Panc1 (cell line): ENCODE measurements around the gene ATXN2. TPM values are rescaled to one million over a fixed set of nuclear protein-coding genes. Genes with fewer than 3 reads are reported as not detected.

Source experiments
- ATAC-seq: fragments of 200-7000 bp; cut with Tn5 transposase; 2 replicates; pipeline ENCODE4 v1.9.1; 2020; ENCODE audit warnings: mild to moderate bottlenecking, moderate library complexity
- BruUV-seq: library from RNA; stranded (reverse); fragments of 400-500 nt; replicated peaks from 2 replicates; lab custom pipeline; 2021; lab: Mats Ljungman, UMichigan
- CTCF ChIA-PET: fragments of 300-600 bp; sonication (Branson Sonifier 250); formaldehyde crosslinking; loops from one replicate; lab custom pipeline; 2022; ENCODE audit warnings: antibody characterized with exemption; lab: Charles Lee
- POLR2A ChIA-PET: fragments of 300-600 bp; sonication (Branson Sonifier 250); formaldehyde crosslinking; loops from one replicate; lab custom pipeline; 2022; ENCODE audit warnings: antibody characterized with exemption; lab: Charles Lee
- DNase-seq: peaks from one replicate; pipeline ENCODE4 v3.0.0-alpha.2; 2010; ENCODE audit warnings: low read depth, low spot score
- H3K27ac ChIP-seq: 2 replicates; pipeline ENCODE4 v1.5.1; 2011; ENCODE audit warnings: mild to moderate bottlenecking, low read length, inconsistent platforms
- H3K27me3 ChIP-seq: fragments of 200-500 bp; sonication (Bioruptor generic); 2 replicates; pipeline ENCODE4 v1.6.0; 2014; ENCODE audit warnings: low read length, inconsistent platforms; ENCODE audit not compliant: control insufficient read depth, insufficient read depth
- H3K36me3 ChIP-seq: fragments of 200-500 bp; sonication (Bioruptor generic); 2 replicates; pipeline ENCODE4 v1.5.1; 2014; ENCODE audit warnings: inconsistent platforms, mild to moderate bottlenecking, low read length, moderate library complexity; ENCODE audit not compliant: control insufficient read depth, insufficient read depth
- H3K4me1 ChIP-seq: 2 replicates; pipeline ENCODE4 v1.5.1; 2011; ENCODE audit warnings: inconsistent platforms, mild to moderate bottlenecking, low read length, moderate library complexity; ENCODE audit not compliant: control insufficient read depth, insufficient read depth
- H3K4me3 ChIP-seq, 2 experiments: 2 replicates each; pipeline ENCODE4 v1.5.1; 2011 to 2012; ENCODE audit warnings: low read depth in 2 of 2, low read length in 2 of 2, mild to moderate bottlenecking in 2 of 2, inconsistent platforms in 1 of 2, moderate library complexity in 1 of 2
- H3K9me3 ChIP-seq: fragments of 200-500 bp; sonication (Bioruptor generic); 2 replicates; pipeline ENCODE4 v1.5.1; 2014; ENCODE audit warnings: low read depth, mild to moderate bottlenecking, inconsistent platforms, low read length, moderate library complexity; ENCODE audit not compliant: control insufficient read depth, insufficient read depth
- CTCF ChIP-seq: fragments of 450-650 bp; IDR thresholded peaks from 2 replicates; pipeline ENCODE4 v1.5.1; 2017; ENCODE audit warnings: mild to moderate bottlenecking
- POLR2AphosphoS5 ChIP-seq: IDR thresholded peaks from 2 replicates; pipeline ENCODE4 v1.6.1; 2012; ENCODE audit warnings: mild to moderate bottlenecking, low read depth, low read length, moderate library complexity
- SIN3A ChIP-seq: IDR thresholded peaks from 2 replicates; pipeline ENCODE4 v1.6.1; 2012; ENCODE audit warnings: low read depth, mild to moderate bottlenecking, low read length, moderate library complexity, borderline replicate concordance; ENCODE audit not compliant: insufficient read depth
- TCF7L2 ChIP-seq: IDR thresholded peaks from 2 replicates; pipeline ENCODE4 v1.6.1; 2011; ENCODE audit warnings: mild to moderate bottlenecking, low read depth, low read length, inconsistent platforms
- in situ Hi-C: cut with HindIII; loops from 2 replicates; pipeline ENCODE4 v1.10.0; 2016; ENCODE audit warnings: low sequenced_read_pairs, low pct_unique_long_range_greater_than_20kb
- intact Hi-C: fragments of 100-400 bp; cut with micrococcal nuclease; formaldehyde crosslinking; loops from one replicate; pipeline ENCODE4 v1.10.0; 2022; ENCODE audit not compliant: unreplicated experiment
- total RNA-seq: library from RNA; stranded (reverse); gene quantifications from one replicate; pipeline ENCODE4 v1.2.1, GENCODE V29; 2021; ENCODE audit not compliant: unreplicated experiment
- TF ChIP-seq, protein P1 (sequence below), 2 experiments: IDR thresholded peaks; 2 replicates each; pipeline ENCODE4 v1.6.1; 2011 to 2012; ENCODE audit warnings: low read depth in 2 of 2, control low read depth in 1 of 2, low read length in 1 of 2, mild to moderate bottlenecking in 1 of 2, moderate library complexity in 1 of 2; ENCODE audit not compliant: insufficient read depth in 1 of 2

ATXN2 gene
- total RNA-seq, 1 experiment from 2014 or later = 77.6 TPM

DNA sequence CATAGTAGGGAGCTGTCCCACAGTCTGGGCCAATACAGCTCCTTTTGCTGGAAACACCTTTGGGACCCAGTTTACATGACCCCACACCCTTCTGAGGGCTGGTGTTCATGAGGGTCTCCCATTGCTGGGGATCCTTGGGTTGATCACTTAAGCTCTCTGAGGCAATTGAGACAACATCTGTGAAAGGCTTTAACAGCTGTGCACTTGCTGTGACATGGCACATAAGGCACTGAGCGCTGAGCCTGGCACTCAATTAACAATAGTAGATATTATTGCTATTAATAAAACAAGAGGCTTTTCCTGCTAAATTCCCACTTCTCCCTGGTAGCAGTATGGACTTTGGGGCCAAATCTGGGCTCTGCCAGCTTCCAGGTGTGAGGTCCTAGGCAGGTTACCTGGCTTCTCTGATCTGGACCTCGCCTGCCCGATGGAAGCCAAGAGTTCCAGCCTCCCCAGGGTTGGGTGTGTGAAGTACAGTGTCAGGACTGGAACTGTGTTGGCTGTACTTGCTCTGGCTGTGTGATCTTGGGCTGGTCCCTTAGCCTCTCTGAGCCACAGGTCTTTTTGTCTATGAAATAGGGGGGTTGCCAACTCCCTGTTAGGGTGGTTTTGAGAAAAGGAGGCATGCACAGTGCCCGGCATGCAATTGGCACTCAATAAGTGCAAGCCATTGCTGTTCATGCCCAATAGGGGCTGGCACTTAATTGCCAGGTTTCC lies 190.3 kb downstream of the ATXN2 start:
- ATAC-seq (no peak), DNase-seq (no peak)
- TF ChIP-seq CTCF = no peak
- TF ChIP-seq, protein P1, sequence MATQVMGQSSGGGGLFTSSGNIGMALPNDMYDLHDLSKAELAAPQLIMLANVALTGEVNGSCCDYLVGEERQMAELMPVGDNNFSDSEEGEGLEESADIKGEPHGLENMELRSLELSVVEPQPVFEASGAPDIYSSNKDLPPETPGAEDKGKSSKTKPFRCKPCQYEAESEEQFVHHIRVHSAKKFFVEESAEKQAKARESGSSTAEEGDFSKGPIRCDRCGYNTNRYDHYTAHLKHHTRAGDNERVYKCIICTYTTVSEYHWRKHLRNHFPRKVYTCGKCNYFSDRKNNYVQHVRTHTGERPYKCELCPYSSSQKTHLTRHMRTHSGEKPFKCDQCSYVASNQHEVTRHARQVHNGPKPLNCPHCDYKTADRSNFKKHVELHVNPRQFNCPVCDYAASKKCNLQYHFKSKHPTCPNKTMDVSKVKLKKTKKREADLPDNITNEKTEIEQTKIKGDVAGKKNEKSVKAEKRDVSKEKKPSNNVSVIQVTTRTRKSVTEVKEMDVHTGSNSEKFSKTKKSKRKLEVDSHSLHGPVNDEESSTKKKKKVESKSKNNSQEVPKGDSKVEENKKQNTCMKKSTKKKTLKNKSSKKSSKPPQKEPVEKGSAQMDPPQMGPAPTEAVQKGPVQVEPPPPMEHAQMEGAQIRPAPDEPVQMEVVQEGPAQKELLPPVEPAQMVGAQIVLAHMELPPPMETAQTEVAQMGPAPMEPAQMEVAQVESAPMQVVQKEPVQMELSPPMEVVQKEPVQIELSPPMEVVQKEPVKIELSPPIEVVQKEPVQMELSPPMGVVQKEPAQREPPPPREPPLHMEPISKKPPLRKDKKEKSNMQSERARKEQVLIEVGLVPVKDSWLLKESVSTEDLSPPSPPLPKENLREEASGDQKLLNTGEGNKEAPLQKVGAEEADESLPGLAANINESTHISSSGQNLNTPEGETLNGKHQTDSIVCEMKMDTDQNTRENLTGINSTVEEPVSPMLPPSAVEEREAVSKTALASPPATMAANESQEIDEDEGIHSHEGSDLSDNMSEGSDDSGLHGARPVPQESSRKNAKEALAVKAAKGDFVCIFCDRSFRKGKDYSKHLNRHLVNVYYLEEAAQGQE (IDR thresholded peaks at IDR 0.05; ENCODE audit: insufficient read depth in 1 of 2, low read depth in 2 of 2, low read length in 1 of 2) = no peak
- no peak for TF ChIP-seq TCF7L2
- no peak for TF ChIP-seq POLR2AphosphoS5
- TF ChIP-seq SIN3A = no peak
- H3K4me1 ChIP-seq = peaks cover 73% of the 10 kb centered on the region
- H3K36me3 ChIP-seq = no peaks in the 10 kb centered on the region; the same call in 1 of the 2 replicates
- H3K27ac ChIP-seq = peak overlapping the region; percentile 95
- in situ Hi-C loops = no loop called here
- ChIA-PET CTCF (interaction anchor here (0.6 kb wide), 1 partner anchor 94 kb away, joined by 3 read pairs; no protein-coding TSS in a partner anchor), POLR2A (no interaction called here)
- H3K27me3 ChIP-seq = no peaks in the 10 kb centered on the region
- H3K4me3 ChIP-seq = peak overlapping the region; percentile 89 to 90
- no TSS peak for BruUV-seq
- intact Hi-C loops = no loop called here
- H3K9me3 ChIP-seq = no peaks in the 10 kb centered on the region

DNA sequence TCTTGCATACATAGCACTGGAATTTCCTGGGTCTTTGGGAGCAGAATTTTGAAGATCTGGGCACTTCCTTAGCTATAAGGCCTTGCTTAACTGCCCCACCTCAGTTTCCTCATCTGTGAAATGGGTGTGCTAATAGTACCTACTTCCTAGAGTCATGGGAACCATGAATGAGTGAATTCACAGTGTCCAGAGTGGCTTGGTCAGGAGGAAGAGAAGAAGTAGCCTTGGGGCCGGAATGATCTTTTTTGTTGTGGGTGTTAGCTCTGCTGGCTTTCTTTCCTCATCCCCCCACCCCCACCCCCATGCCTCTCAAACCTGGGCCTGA lies 191.0 kb downstream of the ATXN2 start:
- no peaks in the 10 kb centered on the region for H3K27me3 ChIP-seq
- peak overlapping the region; percentile 95 for H3K27ac ChIP-seq
- peaks cover 72% of the 10 kb centered on the region for H3K4me1 ChIP-seq
- in situ Hi-C loops = no loop called here
- ATAC-seq (no peak), DNase-seq (no peak)
- no peaks in the 10 kb centered on the region for H3K9me3 ChIP-seq
- TF ChIP-seq CTCF = no peak
- TF ChIP-seq SIN3A = no peak
- TF ChIP-seq, protein P1 (IDR thresholded peaks at IDR 0.05; ENCODE audit: insufficient read depth in 1 of 2, low read depth in 2 of 2, low read length in 1 of 2) = no peak
- TF ChIP-seq TCF7L2 = no peak
- no peak for TF ChIP-seq POLR2AphosphoS5
- CTCF ChIA-PET = interaction anchor here (0.6 to 1.3 kb wide), 2 partner anchors 11 to 95 kb away, joined by 3 read pairs; no protein-coding TSS in a partner anchor
- POLR2A ChIA-PET = no interaction called here
- TSS peak; percentile 63 for BruUV-seq
- intact Hi-C loops = no loop called here
- H3K36me3 ChIP-seq = no peaks in the 10 kb centered on the region; the same call in 1 of the 2 replicates
- peak overlapping the region; percentile 89 to 90 for H3K4me3 ChIP-seq
